HFFc6 (cell line): Measurements from ENCODE around the gene CLPTM1L. TPM values are rescaled to one million over a fixed set of nuclear protein-coding genes. Genes with fewer than 3 reads are reported as not detected.
A peak's percentile ranks its signal among the peaks of the same experiment; 100 is the strongest.

Source experiments
- DNase-seq: peaks from one replicate; pipeline ENCODE4 v3.0.0-alpha.2; 2018
- H3K27ac Mint-ChIP-seq: 2 replicates; pipeline ENCODE4 v1.8.0; 2020; ENCODE audit warnings: mild to moderate bottlenecking, mixed read lengths
- H3K27me3 Mint-ChIP-seq: 2 replicates; pipeline ENCODE4 v1.8.0; 2021; ENCODE audit warnings: mild to moderate bottlenecking, moderate library complexity, mixed read lengths; ENCODE audit not compliant: insufficient read depth
- H3K36me3 Mint-ChIP-seq: 2 replicates; pipeline ENCODE4 v1.8.0; 2021; ENCODE audit warnings: low read depth, mixed read lengths
- H3K4me1 Mint-ChIP-seq: 2 replicates; pipeline ENCODE4 v1.8.0; 2020; ENCODE audit warnings: low read depth, mixed read lengths
- H3K4me3 Mint-ChIP-seq: 2 replicates; pipeline ENCODE4 v1.8.0; 2020; ENCODE audit warnings: mild to moderate bottlenecking, moderate library complexity, mixed read lengths
- H3K9me3 Mint-ChIP-seq: 2 replicates; pipeline ENCODE4 v1.8.0; 2020; ENCODE audit warnings: mild to moderate bottlenecking, mixed read lengths
- CTCF ChIP-seq: fragments of 200-600 bp; sonication (generic); IDR thresholded peaks from 2 replicates; pipeline ENCODE4 v1.5.0; 2021; ENCODE audit warnings: antibody characterized with exemption, mild to moderate bottlenecking
- total RNA-seq, 6 experiments: library from RNA; stranded (reverse); fragmentation: NEBNext Ultra II Directional; extraction: Animal tissue kit (Norgen Biotek cat#: 25700); gene quantifications; 2 replicates in 1 of 6; 3 replicates in 5 of 6; pipeline ENCODE4 v1.2.3, GENCODE V29; 2021

The CLPTM1L gene
- total RNA-seq, 6 experiments from 2014 or later = 119 to 164 (median 143) TPM

GRCh38 chr5:1349246-1349645 is 4.3 kb upstream of the CLPTM1L start:
- Mint-ChIP-seq H3K27me3 (peaks cover 17% of the 10 kb centered on the region), H3K9me3 (no peaks in the 10 kb centered on the region), H3K4me1 (peaks cover 8% of the 10 kb centered on the region), H3K4me3 (no peak overlapping the region), H3K27ac (no peak overlapping the region), H3K36me3 (peaks cover under 1% of the 10 kb centered on the region; the same call in 1 of the 2 replicates)
- no peak for DNase-seq
- TF ChIP-seq CTCF = no peak

DNA sequence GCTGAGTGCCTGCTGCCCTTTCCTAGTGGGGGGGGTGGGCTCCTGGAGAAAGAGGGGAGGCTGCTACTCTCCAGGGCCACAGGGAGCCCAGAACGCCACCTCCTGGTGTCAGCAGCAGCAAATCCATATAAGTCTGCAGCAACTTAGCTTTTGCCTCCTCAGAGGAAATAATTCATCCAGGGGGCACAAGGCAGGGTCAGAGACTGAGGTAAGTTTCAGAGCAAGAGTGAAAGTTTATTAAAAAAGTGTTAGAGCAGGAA is 4.0 kb upstream of the CLPTM1L start:
- Mint-ChIP-seq H3K4me1 (peaks cover 11% of the 10 kb centered on the region), H3K27ac (no peak overlapping the region), H3K27me3 (peaks cover 17% of the 10 kb centered on the region), H3K4me3 (no peak overlapping the region), H3K36me3 (peaks cover 4% of the 10 kb centered on the region), H3K9me3 (no peaks in the 10 kb centered on the region)
- no peak for DNase-seq
- TF ChIP-seq CTCF = no peak

DNA sequence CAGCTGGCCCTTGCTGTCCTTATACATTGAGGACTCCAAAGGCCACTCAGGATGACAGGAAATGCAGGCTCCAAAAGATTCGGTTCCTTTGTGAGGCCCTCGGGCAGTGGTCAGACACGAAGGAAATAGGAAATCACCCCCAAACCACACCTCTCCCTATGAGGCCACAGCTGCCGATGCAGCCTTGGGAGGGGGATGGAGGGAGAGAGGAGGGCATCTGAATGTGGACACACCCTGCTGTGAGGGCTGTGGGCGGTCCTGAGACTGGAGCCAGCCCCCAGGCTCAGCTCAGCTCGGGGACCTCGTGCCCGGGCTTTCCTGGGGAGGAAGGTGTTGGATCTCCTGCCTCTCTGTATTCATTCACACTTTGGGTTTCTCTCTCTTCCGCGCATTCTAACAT is 2.7 kb upstream of the CLPTM1L start:
- no peaks in the 10 kb centered on the region for H3K9me3 Mint-ChIP-seq
- peaks cover 12% of the 10 kb centered on the region for H3K27me3 Mint-ChIP-seq
- peaks cover 10% of the 10 kb centered on the region for H3K36me3 Mint-ChIP-seq
- no peak overlapping the region for H3K4me3 Mint-ChIP-seq
- no peak for DNase-seq
- H3K27ac Mint-ChIP-seq = no peak overlapping the region
- no peak for TF ChIP-seq CTCF
- peaks cover 22% of the 10 kb centered on the region for H3K4me1 Mint-ChIP-seq

DNA sequence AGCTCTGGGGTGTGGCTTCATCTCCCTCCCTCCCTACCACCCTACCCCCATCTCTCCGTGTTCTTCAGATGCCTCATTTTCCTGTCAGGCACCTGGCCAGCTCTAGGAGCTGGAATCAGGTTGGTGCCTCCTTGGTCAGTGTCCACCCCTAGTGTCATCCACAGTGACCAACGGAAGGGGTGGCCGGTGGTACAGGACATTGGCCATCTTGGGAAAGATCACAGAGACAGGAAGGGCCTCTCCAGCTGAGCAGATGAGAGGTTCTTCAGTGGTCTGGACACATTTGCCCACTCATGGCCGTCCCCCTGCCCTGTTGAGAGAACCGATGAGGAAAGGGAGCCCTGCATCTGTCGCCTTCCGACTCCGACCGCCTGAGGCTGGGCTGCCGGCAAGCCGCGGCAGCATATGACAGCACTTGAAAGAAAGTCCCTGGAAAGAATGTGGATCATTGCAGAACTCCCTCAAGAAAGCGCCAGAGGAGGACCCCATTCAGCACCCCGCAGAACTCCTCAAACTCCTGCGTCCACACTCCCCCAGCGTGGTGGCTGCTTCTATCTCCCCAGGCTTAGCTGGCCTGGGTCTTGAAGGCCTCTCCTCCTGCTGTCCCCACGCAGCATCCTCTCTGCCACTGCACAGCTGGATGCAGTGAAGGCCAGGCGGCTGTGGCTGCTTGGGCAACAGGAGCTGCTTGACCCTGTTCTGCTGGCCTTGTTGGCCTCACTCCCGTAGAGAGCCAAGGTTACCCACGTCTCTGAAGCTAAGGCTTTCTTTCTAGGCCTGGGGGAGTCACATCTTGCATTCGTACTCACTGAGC is 1.9 kb upstream of the CLPTM1L start:
- no peak for TF ChIP-seq CTCF
- no peak overlapping the region for H3K27ac Mint-ChIP-seq
- peaks cover 13% of the 10 kb centered on the region for H3K36me3 Mint-ChIP-seq

GRCh38 chr5:1345876-1346626 is 1.2 kb upstream of the CLPTM1L start:
- peaks cover 22% of the 10 kb centered on the region for H3K4me1 Mint-ChIP-seq
- no peak for TF ChIP-seq CTCF

More for the DNA sequence above, 1.9 kb upstream of the CLPTM1L start:
- H3K27me3 Mint-ChIP-seq = peaks cover 6% of the 10 kb centered on the region
- no peak for DNase-seq
- H3K4me3 Mint-ChIP-seq = peak overlapping the region; percentile 86; the same call in 1 of the 2 replicates
- no peaks in the 10 kb centered on the region for H3K9me3 Mint-ChIP-seq
- H3K4me1 Mint-ChIP-seq = peaks cover 22% of the 10 kb centered on the region

More at GRCh38 chr5:1345876-1346626, 1.2 kb upstream of the CLPTM1L start:
- H3K9me3 Mint-ChIP-seq = no peaks in the 10 kb centered on the region
- peaks cover 21% of the 10 kb centered on the region for H3K36me3 Mint-ChIP-seq
- no peak for DNase-seq
- peak overlapping the region; percentile 52 for H3K27ac Mint-ChIP-seq
- H3K4me3 Mint-ChIP-seq = peak overlapping the region; percentile 86
- H3K27me3 Mint-ChIP-seq = peaks cover 2% of the 10 kb centered on the region
